Activated naive CD8-positive, alpha-beta T cell (primary cell): ENCODE results near the gene ASB5.
"Not testable (repeated sequence)": the region's sequence is repeated elsewhere in the genome, so short reads cannot be mapped to it uniquely, and the experiment has no call there.

Source experiments
- H3K27ac Mint-ChIP-seq: one replicate; pipeline ENCODE4 v1.8.0; 2021; ENCODE audit warnings: mixed read lengths
- H3K27me3 Mint-ChIP-seq: one replicate; pipeline ENCODE4 v1.8.0; 2021; ENCODE audit warnings: mixed read lengths
- H3K36me3 Mint-ChIP-seq: one replicate; pipeline ENCODE4 v1.8.0; 2021; ENCODE audit warnings: mixed read lengths
- H3K4me1 Mint-ChIP-seq: one replicate; pipeline ENCODE4 v1.8.0; 2021; ENCODE audit warnings: low read depth, mixed read lengths
- H3K4me3 Mint-ChIP-seq: one replicate; pipeline ENCODE4 v1.8.0; 2021; ENCODE audit warnings: mild to moderate bottlenecking, mixed read lengths
- H3K9me3 Mint-ChIP-seq: one replicate; pipeline ENCODE4 v1.8.0; 2021; ENCODE audit warnings: low read depth, mixed read lengths

Gene ASB5

DNA sequence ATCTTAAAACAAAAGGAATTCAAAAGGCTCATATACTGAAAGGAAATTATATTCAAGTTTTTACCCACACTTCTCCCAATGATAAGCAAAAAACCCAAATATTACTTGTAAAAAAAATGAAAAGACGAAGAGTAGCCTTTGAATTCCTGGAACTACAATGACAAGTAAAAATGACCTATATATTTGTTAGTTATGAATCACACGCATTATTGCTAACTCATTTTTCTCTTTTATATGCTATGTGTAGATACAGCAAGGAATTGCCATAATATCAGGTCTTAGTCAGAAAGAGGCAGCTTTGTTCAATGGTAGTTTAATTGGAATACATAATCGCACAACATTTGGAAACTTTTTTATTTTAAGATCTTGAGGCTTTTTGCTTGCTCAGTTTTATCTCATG is 22.7 kb upstream of the ASB5 start:
- Mint-ChIP-seq H3K27me3 (no peaks in the 10 kb centered on the region), H3K9me3 (no peaks in the 10 kb centered on the region), H3K4me1 (no peaks in the 10 kb centered on the region), H3K27ac (no peak overlapping the region), H3K4me3 (no peak overlapping the region), H3K36me3 (no peaks in the 10 kb centered on the region)

DNA sequence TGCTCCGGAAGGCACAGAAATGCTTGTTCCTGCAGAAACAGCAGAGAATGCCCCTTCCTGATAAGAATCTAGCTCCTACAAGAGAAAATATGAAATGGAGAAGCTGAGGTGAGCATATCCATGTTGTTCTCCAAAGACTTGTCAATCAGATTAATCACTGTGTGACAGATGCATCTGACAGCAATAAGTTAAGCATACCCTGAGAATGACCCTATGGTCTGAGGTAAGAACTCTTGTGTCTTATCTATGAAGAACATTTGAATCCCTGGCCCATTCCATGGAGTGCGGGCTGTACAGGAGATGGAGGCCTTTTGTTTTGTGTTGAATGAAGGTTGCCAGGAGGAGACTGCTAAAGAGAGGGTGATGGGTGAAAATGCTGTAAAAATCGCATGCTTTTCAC is 21.5 kb upstream of the ASB5 start:
- H3K4me3 Mint-ChIP-seq, result no peak overlapping the region
- H3K36me3 Mint-ChIP-seq, result no peaks in the 10 kb centered on the region
- H3K9me3 Mint-ChIP-seq, result no peaks in the 10 kb centered on the region
- no peak overlapping the region for H3K27ac Mint-ChIP-seq
- H3K4me1 Mint-ChIP-seq, result no peaks in the 10 kb centered on the region
- no peaks in the 10 kb centered on the region for H3K27me3 Mint-ChIP-seq

DNA sequence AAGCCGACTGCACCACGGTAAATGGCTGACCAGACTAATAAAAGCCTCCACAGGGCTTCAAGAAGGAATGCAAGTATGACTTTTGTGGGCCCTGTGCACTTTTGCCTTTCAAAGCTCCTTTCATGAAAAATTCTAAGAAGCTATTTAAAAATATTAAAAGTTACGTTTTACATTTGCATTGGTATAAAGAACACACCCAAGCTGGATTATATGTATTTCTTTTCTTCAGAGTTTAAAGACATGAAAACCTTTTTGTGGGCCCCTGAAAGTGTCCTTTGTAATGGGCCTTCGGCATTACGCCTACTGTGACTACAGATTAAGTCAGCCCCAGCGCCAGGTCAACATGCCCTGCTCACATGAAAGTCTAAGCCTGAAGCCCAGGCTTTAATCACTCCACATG is 20.5 kb upstream of the ASB5 start:
- Mint-ChIP-seq H3K9me3 (no peaks in the 10 kb centered on the region), H3K36me3 (no peaks in the 10 kb centered on the region), H3K4me1 (no peaks in the 10 kb centered on the region), H3K27ac (no peak overlapping the region), H3K4me3 (no peak overlapping the region), H3K27me3 (no peaks in the 10 kb centered on the region)

DNA sequence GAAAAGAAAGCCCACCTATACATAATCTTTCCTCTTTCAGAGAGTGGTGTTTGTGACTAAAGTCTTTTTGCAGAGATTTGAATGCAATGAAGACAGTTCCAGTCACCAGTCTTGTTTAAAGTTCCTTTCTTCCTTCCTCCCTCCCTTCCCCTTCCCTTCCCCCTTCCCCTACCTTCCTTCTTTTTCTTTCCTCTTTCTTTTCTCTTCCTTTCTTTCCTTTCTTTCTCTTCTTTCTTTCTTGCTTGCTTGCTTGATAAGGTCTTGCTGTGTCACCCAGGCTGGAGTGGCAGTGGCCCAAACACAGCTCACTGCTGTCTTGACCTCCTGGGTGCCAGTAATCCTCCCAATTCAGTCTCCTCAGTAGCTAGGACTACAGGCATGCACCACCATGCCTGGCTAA is 19.0 kb upstream of the ASB5 start:
- Mint-ChIP-seq H3K4me1 (no peaks in the 10 kb centered on the region), H3K4me3 (no peak overlapping the region), H3K27ac (no peak overlapping the region), H3K9me3 (no peaks in the 10 kb centered on the region), H3K36me3 (no peaks in the 10 kb centered on the region), H3K27me3 (peaks cover 4% of the 10 kb centered on the region)

DNA sequence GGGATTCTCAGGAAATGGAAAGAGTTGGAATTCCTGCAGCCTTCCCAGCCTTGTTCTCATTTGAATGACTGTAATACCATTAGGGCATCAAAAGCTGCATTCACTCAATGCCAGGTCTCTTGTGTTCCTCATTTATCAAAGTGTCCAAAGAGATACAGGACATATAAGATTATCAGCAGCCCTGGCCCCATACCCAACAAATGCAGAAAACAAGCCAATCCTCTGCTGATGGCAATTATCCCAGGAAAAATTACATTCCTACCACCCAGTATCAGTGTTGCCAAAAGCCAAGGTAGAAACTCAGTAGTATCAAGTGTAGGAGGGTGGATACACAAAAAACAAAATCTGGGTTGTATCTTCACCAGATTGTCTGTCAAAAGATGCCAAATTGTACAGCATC is 18.5 kb upstream of the ASB5 start:
- H3K4me1 Mint-ChIP-seq, result no peaks in the 10 kb centered on the region
- no peak overlapping the region for H3K4me3 Mint-ChIP-seq

DNA sequence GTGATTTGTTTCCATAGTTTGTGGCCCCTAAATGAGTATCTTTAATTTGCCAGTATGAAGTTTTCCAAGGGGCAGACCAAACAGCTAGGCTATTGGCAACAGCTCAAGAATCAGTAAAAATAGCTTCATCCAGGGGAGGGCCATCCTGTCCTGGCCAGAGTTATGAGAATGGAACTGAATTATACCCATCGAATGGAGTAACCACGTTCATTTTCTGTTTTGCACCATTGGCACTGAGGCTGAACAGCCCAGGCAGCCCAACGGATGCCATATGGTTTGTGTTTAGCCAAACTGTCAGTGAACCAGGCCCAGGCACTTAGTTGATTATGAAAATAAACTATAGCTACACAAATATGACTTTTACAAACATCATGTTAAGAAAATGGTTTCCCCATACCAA is 17.7 kb upstream of the ASB5 start:
- H3K27me3 Mint-ChIP-seq, result peaks cover 7% of the 10 kb centered on the region
- no peak overlapping the region for H3K4me3 Mint-ChIP-seq
- no peaks in the 10 kb centered on the region for H3K9me3 Mint-ChIP-seq
- H3K27ac Mint-ChIP-seq, result no peak overlapping the region
- no peaks in the 10 kb centered on the region for H3K36me3 Mint-ChIP-seq
- no peaks in the 10 kb centered on the region for H3K4me1 Mint-ChIP-seq

More for the DNA sequence above, 18.5 kb upstream of the ASB5 start:
- Mint-ChIP-seq H3K27me3 (peaks cover 6% of the 10 kb centered on the region), H3K36me3 (no peaks in the 10 kb centered on the region), H3K27ac (no peak overlapping the region), H3K9me3 (no peaks in the 10 kb centered on the region)

DNA sequence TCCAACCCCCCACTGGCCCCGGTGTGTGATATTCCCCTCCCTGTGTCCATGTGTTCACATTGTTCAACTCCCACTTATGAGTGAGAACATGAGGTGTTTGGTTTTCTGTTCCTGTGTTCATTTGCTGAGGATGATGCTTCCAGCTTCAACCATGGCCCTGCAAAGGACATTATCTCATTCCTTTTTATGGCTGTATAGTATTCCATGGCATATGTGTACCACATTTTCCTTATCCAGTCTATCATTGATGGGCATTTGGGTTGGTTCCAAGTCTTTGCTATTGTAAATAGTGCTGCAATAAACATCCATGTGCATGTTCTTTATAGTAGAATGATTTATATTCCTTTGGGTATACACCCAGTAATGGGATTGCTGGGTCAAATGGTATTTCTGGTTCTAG is 10.5 kb upstream of the ASB5 start:
- not testable (repeated sequence) for H3K4me1 Mint-ChIP-seq, H3K4me3 Mint-ChIP-seq, H3K36me3 Mint-ChIP-seq, H3K27ac Mint-ChIP-seq, H3K9me3 Mint-ChIP-seq
- H3K27me3 Mint-ChIP-seq, result peaks cover 23% of the 10 kb centered on the region

DNA sequence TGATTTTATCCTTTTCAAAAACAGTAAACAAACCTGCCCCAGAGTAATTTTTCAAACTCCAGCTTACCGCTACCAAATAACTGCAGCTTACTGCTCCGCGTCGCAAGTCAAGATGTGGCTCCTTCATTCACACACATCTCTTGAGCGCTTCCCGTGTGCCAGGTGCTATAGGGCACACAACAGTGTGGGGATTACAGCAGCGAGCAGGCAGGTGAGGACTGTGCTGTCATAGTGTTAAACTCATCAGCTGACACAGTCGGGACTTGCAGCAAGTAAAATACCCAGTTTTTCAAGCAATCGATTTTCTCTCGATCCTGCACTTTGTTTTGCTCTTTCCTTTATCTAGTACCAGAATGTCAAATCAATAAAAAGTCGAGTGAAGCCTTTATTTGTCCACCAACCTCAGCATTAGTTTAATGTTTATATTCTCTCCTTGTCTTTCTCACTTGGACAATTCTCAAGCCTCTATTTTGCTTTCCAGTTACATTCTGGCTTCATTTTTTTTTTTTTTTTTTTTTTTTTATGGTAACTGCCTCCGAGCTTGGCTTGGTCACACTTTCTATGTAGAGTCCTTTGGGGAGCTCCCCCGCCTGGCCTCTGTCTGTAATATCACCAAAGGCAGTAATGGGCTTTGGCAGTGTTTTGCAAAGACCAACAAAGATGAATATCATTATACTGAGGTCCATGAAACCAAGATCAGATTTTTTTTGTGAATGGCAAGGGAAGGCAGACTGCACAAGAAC is 8.3 kb upstream of the ASB5 start:
- H3K27me3 Mint-ChIP-seq, result peaks cover 16% of the 10 kb centered on the region
- H3K4me3 Mint-ChIP-seq, result no peak overlapping the region
- no peaks in the 10 kb centered on the region for H3K4me1 Mint-ChIP-seq
- peaks cover 4% of the 10 kb centered on the region for H3K36me3 Mint-ChIP-seq
- no peaks in the 10 kb centered on the region for H3K9me3 Mint-ChIP-seq
- no peak overlapping the region for H3K27ac Mint-ChIP-seq

DNA sequence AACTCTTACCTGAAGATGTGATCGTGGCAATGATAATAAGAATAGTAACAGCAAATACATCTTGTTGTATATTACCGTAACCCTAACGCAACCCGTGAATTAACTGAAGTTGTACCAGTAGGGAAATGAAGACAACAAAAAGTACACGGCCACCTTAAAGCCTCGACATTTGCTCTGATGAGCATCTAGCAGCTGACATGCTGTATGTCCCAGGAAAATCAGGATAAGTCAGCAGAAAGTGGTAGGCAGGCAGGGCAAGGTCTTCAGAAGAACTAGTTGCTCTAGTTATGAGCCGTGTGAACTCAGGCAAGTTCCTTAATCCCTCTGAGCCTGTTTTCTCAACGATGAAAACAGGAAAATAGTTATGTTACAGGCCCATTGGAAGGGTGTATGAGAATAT is 7.7 kb upstream of the ASB5 start:
- no peak overlapping the region for H3K4me3 Mint-ChIP-seq
- no peaks in the 10 kb centered on the region for H3K4me1 Mint-ChIP-seq
- peaks cover 19% of the 10 kb centered on the region for H3K27me3 Mint-ChIP-seq
- peaks cover 4% of the 10 kb centered on the region for H3K36me3 Mint-ChIP-seq
- H3K9me3 Mint-ChIP-seq, result no peaks in the 10 kb centered on the region
- no peak overlapping the region for H3K27ac Mint-ChIP-seq

DNA sequence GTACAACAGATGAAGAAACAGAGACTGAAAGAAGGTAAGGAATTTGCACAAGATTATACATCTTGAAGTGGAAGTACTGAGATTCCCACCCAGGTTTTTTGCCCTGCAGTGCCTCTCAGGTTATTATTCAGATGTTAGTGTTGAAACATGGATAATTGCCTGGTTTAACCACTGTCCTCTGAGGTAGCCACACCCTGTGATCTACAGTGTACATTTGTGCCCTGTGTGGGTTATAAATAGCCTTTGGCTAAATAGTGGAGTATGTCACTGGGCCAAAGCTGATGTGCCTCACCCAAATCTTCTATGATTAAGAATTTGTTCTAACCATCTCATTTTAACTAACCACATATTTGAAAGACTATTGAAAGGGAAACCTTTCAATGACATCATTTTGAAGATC is 5.4 kb upstream of the ASB5 start:
- Mint-ChIP-seq H3K9me3 (no peaks in the 10 kb centered on the region), H3K36me3 (no peaks in the 10 kb centered on the region), H3K4me1 (no peaks in the 10 kb centered on the region), H3K27me3 (peaks cover 13% of the 10 kb centered on the region), H3K27ac (no peak overlapping the region), H3K4me3 (no peak overlapping the region)

DNA sequence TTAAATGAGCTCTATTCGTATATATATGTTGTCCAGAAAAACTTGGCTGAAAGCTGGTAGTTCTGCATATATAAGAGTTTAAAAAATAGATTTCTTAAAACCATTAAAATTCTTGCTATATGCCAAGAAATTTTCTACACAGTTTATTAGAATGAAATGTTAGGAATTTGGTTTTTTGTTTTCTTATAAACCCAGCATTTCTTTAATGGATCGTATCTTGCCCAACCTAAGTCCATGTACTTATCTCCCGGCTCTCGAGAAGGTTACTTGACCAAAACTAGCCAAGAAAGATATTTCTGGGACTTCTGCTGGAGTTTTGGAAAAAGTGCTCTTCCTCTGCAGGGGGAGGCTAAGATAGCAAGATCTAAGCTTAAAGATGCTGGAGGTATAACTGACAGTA is 4.7 kb upstream of the ASB5 start:
- no peak overlapping the region for H3K27ac Mint-ChIP-seq
- H3K4me1 Mint-ChIP-seq, result no peaks in the 10 kb centered on the region
- H3K9me3 Mint-ChIP-seq, result no peaks in the 10 kb centered on the region
- H3K4me3 Mint-ChIP-seq, result no peak overlapping the region
- peaks cover 13% of the 10 kb centered on the region for H3K27me3 Mint-ChIP-seq
- no peaks in the 10 kb centered on the region for H3K36me3 Mint-ChIP-seq

DNA sequence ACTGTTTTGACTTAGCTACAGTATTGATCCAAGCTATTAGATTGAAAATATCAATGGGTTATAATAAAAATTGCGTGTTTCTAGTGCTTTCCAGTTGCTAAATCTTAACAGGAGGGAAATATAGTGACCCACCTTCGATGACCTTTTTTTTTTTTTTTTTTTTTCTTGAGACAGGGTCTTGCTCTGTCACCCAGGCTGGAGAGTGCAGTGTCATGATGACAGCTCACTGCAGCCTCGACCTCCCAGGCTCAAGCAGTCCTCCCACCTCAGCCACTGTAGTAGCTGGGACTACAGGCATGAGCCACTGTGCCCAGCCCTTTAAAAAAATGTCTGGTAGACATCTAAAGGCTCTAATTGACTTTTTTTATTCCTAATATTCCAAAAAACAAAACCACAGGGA is 3.8 kb upstream of the ASB5 start:
- H3K27ac Mint-ChIP-seq, result no peak overlapping the region
- H3K4me1 Mint-ChIP-seq, result no peaks in the 10 kb centered on the region
- peaks cover 13% of the 10 kb centered on the region for H3K27me3 Mint-ChIP-seq
- no peaks in the 10 kb centered on the region for H3K9me3 Mint-ChIP-seq
- no peaks in the 10 kb centered on the region for H3K36me3 Mint-ChIP-seq
- H3K4me3 Mint-ChIP-seq, result no peak overlapping the region

DNA sequence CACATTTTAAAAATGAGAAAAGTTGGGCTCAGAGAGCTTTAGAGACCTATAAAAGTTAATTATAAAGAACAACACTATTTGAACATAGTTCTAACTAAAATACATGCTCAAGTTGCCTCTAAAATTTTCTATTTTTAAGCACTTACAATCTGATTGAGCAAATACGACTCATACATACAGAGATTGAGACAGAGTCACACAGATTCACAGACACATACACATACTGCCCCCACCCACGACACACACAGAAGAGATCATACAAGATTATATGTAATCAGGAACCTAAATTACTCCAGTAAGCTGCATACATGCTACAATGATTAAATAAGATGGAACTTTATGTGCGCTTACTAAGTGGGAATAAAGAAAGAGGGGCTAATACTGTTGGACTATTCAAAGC is 2.7 kb upstream of the ASB5 start:
- no peak overlapping the region for H3K27ac Mint-ChIP-seq
- no peaks in the 10 kb centered on the region for H3K36me3 Mint-ChIP-seq
- peaks cover 8% of the 10 kb centered on the region for H3K27me3 Mint-ChIP-seq
- H3K4me1 Mint-ChIP-seq, result no peaks in the 10 kb centered on the region
- no peak overlapping the region for H3K4me3 Mint-ChIP-seq
- no peaks in the 10 kb centered on the region for H3K9me3 Mint-ChIP-seq

DNA sequence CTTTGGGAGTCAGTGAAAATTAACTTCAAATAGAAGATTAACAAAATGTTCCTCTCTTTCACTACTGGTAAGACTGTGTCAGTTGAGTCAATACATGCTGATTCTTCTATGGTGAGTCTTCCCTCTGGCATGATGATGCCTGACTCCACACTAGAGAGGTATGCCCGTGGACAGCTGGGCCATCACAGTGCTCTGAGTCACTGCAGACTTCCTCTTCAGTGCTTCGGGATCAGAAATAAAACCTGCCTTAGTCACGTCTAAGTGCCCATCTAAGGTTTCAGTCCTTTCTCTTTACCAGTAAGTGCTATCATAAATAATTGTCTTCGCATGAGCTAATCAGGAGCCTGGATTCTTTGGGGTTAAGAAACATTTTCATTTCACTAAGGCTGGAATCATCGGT is 1.6 kb upstream of the ASB5 start:
- peaks cover 6% of the 10 kb centered on the region for H3K27me3 Mint-ChIP-seq
- H3K9me3 Mint-ChIP-seq, result no peaks in the 10 kb centered on the region
- H3K4me3 Mint-ChIP-seq, result no peak overlapping the region
- H3K4me1 Mint-ChIP-seq, result no peaks in the 10 kb centered on the region
- no peaks in the 10 kb centered on the region for H3K36me3 Mint-ChIP-seq
- H3K27ac Mint-ChIP-seq, result no peak overlapping the region

DNA sequence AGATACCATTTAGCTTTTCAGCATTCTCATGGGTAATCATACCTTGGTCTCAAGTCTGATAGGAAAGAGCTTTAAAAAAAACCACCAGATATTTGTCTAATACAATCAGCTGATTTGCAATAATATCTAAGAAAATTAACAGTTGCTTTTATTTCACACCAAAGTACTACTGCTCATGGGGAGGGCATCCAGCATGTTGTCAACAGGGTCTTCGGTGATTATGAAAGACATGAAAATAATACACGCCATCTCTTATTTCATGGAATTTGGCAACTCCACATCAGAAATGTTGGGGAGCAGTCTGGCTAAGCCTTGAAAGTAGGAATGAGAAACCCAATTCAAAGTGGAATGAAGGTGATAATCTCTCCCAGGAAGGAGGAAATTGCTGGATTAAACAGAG is 3.0 kb downstream of the ASB5 start:
- Mint-ChIP-seq H3K27me3 (peaks cover 3% of the 10 kb centered on the region), H3K36me3 (no peaks in the 10 kb centered on the region), H3K9me3 (no peaks in the 10 kb centered on the region), H3K4me1 (no peaks in the 10 kb centered on the region), H3K27ac (no peak overlapping the region), H3K4me3 (no peak overlapping the region)

DNA sequence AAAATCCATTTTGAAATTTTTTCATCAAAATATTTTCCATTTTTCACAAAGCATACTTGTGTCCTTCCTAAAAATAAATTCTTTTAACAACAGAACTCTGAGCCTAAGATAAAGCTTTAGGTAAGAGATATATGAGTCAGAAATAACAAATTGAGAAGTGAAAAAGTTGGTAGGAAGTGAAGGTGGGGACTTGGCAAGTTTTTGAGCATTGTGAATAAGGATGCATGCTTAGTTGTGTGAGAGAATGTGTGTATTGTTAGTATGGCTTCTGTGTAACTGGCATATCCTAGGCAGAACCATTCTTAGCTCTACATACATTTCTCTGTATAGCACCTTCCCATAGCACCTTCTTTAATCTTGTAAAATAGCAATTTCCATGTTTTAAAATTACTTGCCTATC is 6.8 kb downstream of the ASB5 start:
- Mint-ChIP-seq H3K27ac (no peak overlapping the region), H3K9me3 (no peaks in the 10 kb centered on the region), H3K27me3 (peaks cover 3% of the 10 kb centered on the region), H3K4me1 (no peaks in the 10 kb centered on the region), H3K36me3 (no peaks in the 10 kb centered on the region), H3K4me3 (no peak overlapping the region)
